HG03520 (cell line): ENCODE measurements around the gene HOXD11.

Source experiments
- ATAC-seq: cut with Tn5 transposase; IDR thresholded peaks from one replicate; pipeline ENCODE4 v1.9.1; 2021; ENCODE audit warnings: mild to moderate bottlenecking, moderate library complexity; ENCODE audit not compliant: unreplicated experiment

The HOXD11 gene

DNA sequence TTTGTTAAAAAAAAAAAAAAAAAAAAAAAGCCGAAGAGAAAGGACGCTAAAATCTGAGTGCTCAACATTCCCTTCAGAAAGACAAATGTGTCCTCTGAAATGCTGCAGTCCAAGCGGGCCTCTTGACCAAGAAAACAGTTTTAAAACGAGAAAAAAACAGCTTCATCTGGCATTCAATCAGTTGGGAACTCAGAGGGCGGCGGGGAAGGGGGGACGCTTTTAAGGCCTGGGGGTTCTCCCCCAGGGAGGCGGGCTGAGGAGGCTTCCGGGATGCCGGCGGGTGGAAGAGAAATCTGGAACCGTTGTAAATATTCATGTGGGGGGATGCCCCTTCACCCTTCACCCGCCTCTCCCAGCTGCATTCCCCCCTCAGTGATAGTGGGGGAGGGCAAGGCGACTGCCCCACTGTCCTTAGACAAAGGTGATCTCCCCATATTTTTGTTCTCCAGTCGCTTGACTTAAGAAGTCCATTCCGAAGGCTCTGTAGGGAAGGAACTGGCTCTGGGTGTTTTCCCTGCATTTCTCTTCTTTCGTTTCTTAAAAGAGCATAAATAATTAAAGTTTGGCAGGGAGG is 3.3 kb upstream of the HOXD11 start:
- no peak for ATAC-seq

DNA sequence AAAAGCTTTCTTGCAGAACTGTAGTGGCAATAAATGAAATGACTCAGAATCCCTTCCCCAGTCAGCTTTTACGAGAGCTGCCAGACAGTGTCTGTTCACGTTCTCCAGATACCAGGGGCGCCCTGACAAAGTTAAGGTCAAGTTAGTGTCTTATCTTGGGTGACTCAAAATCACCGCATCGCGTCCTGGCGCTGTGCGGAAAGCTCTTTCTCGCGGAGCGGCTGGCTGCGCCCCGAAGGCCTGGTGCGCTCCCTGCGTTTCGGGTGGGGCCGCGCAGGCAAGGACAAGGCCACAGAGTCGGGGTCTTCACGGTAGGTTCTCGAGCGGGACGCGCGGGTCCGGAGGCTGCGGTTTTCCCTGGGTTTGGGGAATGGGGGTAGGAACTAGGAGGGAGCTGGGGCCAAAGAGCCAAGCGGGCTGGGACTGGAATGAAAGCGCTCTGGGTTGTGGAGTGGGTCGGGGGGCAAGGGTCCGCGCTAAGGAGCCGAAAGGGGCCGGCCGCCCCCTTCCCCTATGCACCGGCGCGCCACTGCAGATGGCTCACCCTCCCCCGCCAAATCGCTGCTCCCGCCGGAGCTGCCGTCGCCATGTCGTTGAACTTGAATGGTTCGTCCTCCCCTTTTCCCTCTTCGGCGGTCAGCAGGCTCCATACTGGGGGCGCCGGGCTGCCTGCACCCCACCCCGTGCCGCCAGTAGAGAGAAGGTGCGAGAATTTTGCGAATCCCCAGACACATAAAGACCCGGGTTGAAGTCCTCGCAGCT is 2.6 kb upstream of the HOXD11 start:
- no peak for ATAC-seq

DNA sequence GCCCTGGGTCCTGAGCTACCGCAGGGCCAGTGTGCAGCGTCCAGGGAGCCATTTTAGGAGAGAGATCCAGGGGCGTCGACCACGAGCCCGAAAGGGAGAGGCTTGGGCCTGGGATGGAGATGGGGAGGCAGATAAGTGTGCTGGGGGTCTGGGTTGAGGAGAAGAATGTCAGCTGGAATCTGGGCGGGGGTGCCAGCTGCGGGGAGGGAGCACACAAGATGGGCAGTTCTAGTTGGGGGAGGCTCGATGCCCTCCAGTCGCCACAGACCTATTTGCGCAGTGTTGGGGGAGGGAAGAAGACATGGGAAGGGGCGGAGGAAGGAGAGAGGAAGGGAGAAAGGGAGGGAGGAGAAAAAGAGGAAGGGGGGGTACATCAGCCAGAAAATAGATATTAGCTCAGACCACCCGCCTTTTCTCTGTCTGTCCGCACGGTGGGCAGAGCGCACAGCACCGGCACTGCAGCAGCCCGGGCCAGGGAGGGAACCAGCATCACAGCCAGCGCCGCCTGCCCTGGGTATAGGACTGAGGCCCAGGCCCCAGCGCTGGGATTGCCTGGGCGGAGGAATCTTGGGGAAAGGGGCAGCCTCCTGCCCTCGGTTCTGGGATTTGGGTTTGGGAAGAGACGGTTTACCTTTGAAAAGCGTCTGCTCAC is 1.9 kb upstream of the HOXD11 start:
- ATAC-seq: no peak

DNA sequence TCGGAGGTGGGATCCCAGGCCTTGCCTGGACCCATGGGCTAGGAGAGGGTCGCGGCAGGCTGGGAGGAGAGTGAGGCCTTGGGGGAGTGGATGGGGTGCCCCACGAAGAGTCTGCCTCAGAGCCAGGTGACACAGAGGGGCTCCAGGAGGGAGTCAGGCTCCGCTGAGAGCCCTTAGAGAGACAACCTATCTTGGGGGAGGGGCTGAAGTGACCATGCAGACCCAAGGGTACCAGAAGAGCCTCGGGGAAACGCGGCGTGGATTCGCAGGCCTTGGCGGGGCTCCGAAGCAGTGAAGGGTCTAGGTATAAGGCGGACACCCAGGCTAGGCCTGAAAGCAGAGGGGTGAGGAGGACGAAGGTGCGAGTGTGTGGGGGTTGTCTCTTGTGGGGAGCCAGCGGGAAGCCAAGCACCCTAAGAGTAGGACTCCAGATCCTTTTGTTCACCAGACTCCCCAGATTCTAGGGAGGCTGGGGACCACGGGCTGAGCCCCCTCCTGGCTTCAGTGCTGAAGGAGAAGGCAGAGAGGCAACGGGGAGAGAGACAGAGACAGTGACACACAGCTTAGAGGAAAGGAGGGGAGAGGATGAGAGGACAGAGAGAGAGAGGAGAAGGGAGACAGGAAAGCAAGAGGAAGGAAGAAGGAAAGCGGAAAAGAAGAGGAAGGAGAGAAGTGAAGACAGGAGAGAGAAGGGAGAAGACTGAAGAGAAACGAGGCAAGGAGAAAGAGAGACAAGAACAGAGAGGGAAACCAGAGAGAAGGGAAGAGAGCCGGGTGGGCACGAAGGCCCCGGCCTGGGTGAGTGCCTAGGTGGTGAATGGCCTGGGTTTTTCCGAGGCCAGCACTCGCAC is 1.1 kb upstream of the HOXD11 start:
- no peak for ATAC-seq

DNA sequence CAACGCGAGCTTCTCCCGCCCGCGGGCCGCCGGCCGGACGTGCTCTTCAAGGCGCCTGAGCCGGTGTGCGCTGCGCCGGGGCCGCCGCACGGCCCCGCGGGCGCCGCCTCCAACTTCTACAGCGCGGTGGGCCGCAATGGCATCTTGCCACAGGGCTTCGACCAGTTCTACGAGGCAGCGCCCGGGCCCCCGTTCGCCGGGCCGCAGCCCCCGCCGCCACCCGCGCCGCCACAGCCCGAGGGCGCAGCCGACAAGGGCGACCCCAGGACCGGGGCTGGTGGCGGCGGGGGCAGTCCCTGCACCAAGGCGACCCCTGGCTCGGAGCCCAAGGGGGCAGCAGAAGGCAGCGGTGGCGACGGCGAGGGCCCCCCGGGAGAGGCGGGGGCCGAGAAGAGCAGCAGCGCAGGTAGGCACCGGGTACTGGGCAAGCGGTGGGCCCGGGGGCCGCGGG is 676 bp downstream of the HOXD11 start:
- no peak for ATAC-seq

GRCh38 chr2:176109192-176109901 is 2.3 kb downstream of the HOXD11 start:
- ATAC-seq: no peak

DNA sequence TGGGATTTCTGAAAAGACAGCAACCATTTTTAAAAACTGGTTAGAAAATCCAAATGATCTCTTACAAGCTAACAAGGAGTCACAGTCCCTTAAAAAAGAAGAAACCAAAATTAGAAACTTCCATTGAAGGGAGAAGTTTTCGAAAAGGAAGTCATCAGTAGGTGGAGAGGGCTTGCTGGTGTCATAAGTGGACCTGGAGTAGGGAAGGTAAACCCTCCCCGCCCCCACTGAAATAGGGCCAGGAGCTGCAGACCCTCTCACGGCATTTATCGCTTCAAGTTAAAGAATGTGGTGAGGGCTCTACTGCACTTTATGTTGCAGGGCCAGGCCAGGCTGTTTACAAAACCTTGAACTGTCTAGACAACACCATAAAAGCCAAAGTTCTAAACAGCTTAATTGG is 2.9 kb downstream of the HOXD11 start:
- no peak for ATAC-seq

- ATAC-seq: no peak
These were observed 3.6 kb downstream of the HOXD11 start for GRCh38 chr2:176110415-176111308.

DNA sequence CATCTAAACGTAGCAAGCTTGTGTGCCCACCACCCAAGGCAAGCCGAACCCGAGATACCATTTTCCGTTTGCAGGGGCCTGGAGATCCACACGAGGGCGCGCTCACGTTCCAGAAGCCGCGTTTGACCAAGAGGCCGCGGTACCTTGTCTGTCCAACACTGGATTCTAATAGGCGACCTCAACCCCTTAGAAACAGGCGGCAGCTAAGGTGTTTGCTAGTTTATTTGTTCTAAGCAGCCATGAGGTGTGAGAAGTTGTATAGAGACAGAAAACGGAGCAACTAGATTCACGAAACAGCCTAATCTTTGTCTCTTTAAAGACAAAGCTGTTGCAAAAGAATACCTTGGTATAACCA is 4.2 kb downstream of the HOXD11 start:
- no peak for ATAC-seq

GRCh38 chr2:176111846-176112374 is 4.8 kb downstream of the HOXD11 start:
- no peak for ATAC-seq

DNA sequence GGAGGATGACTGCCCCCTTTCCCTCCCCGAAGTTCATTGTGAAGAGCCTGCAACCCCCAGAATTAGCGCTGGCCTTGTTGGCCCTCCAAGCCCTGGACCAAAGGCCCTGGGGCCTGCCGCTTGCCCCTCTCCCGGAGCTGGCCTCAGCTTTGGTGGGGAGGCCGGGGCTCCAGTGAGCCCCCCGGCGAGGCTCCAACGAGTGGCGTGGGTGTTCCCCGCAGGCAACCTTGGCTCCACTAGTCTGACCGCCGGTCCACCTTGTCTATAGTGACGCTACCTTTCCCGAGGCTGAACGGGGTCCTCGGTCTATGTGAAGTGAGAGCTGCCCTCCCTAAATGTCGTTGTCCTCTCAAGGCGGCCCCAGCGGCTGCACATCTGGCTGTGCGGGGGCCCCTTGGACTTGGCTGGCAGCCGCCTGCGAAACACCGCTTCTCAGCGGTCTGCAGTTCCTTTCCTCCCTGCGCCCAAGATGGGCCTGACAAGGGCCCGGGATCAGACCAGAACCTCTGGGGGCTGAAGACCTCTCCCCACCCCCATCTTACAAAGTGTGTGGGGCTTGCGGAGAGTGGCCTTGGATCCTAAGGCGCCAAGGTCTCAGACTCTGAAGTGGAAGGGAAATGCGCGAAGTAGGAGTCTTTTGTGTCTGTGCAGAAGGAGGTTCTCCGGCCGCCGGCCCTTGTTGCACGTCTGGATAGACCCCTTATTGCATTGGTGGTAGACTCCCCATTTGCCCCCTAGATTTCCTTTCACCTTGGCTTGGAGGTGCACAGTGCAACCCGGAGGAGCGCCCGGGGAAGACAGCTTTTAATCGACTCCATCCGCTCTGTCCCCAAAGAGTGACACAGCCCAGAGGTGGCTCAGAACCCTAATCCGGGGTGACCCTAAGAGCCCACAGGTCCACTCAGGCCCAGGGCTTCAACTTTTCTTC is 5.6 kb downstream of the HOXD11 start:
- no peak for ATAC-seq

DNA sequence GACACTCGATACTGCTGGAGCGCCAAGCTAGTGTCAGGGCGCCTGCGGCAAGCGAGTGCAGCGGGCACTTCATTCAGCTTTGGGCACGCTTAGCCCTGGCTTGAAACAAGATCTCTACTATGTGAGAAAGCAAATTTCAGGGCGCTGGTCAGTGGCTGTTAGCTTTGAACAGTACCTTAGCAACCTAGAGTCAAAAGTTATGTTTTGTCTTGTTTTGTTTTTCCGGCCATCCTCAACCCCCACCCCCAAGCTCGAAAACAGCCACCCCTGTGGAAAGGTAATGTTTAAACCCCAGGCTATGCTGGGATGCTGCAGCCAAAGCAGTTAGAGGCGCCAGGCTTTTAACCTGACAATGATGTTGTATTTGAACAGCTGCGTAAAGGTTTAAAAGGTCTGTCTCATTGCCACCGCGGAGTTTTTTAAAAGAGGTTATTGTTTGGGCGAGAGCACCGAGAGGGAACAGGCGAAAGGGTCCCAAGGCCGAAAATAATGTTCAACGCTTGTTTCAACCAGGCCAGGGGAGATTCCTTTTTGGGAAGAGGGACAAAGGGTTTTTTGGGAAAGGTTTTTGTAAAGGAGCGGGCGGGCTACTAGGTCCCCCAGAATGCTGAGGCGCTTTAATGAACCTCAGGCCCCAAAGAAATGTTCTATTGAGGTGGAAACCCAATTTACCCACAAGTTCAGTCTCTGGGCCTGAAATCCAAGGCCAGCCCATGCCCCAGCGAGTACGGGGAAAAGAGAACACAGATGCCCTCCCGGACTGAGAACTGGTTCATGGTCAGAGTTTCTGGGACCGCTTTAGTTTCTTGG is 7.2 kb downstream of the HOXD11 start:
- ATAC-seq: no peak

- no peak for ATAC-seq
These were observed 8.0 kb downstream of the HOXD11 start for GRCh38 chr2:176114930-176115625.

DNA sequence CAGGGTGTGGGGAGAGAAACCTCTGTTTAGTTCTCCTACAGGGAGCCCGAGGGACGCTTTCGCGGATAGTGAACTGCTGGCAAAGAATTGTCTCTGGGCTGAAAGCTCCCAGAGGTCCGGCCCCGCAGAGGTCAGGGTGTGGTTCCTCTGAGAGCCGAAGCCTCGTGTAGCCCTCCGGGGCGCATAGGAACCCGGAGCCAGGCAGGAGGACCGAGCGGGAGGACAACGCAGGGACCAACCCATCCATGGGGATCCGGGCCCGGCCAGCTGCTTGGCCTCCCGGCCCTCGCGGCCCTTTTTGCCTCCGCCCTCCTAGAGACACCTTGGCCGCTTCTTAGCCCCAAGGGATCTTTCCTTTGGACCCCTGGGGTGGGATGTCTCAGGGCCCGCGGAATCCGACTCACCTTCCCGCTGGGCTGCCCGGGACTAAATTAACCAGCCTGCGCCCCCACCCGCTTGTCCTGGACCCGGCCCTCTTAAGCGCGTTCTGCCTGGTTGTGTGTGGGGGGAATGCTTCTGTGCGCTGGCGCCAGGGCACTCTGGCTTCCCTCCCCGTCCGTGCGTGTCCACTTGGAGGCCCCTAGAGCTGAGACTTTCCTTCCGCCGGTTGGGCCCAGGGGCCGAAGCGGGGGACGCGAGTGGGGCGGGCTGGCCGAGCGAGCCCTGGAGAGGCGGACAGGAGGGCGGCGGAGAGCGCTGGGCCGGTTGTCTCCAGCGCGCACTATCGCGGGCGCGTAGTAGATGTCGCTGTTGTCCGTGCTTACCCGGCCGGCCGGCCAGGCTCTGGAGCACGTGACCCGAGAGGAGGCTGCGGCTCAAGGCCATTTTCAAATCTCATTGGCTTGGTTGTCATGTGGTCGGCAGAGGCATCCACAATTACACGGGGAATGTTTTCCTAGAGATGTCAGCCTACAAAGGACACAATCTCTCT is 9.1 kb downstream of the HOXD11 start, which contains the start of gene HOXD10:
TSS of gene HOXD10 (plus strand) at position 896 of the 931 bp plus-strand sequence. CDS start 56 bp downstream, outside the sequence.
- no peak for ATAC-seq

GRCh38 chr2:176117162-176117822 is 10.2 kb downstream of the HOXD11 start:
- no peak for ATAC-seq
